Measurements from ENCODE around the gene MLXIP. TPM values are rescaled to one million over a fixed set of nuclear protein-coding genes. Genes with fewer than 3 reads are reported as not detected.

MLXIP gene
- total and polyA plus RNA-seq, 9 of the 15 experiments (the other 6 are each of a cell fraction or from before 2014, with no cell fraction given): 2.2 to 66.3 (median 18.1) TPM

GRCh38 chr12:122051231-122051876, 27.2 kb upstream of the MLXIP start (continued):
- TF ChIP-seq CUX1 (CRISPR knock-in tag; IDR thresholded peaks at IDR 0.05) (no peak), RBM22 (IDR thresholded peaks at IDR 0.05; ENCODE audit: low read depth, low read length, poor library complexity, severe bottlenecking) (peak; percentile 15), TSHZ1 (CRISPR knock-in tag; IDR thresholded peaks at IDR 0.05) (no peak), CGGBP1 (CRISPR knock-in tag; IDR thresholded peaks at IDR 0.05) (no peak), PTBP1 (IDR thresholded peaks at IDR 0.05; ENCODE audit: low read depth, low read length) (no peak)

Data from K562 (cell line).